T-helper 1 cell treated with Interleukin-12 subunit alpha and Interleukin-12 subunit beta and Interleukin-4 antibody, amounts not matched to agents 30 ng/mL and 1 ng/mL, for 36 hours (primary cell): ENCODE measurements around the gene RNF31. TPM values are rescaled to one million over a fixed set of nuclear protein-coding genes. Genes with fewer than 3 reads are reported as not detected.

ENCODE experiments used
- intact Hi-C: fragments of 100-400 bp; cut with micrococcal nuclease; formaldehyde crosslinking; loops from one replicate; pipeline ENCODE4 v1.15.1; 2024
- total RNA-seq: library from RNA; stranded (reverse); gene quantifications from 2 replicates; pipeline ENCODE4 v1.2.3, GENCODE V29; 2022

The RNF31 gene
- total RNA-seq, 1 donor from 2014 or later: 153 TPM

- intact Hi-C loops: no loop called here
These were observed 32.9 kb downstream of the RNF31 start for GRCh38 chr14:24179961-24180796.

- intact Hi-C loops: no loop called here
These were observed 34.2 kb downstream of the RNF31 start for GRCh38 chr14:24181371-24182077.

- intact Hi-C loops: no loop called here
These were observed 35.0 kb downstream of the RNF31 start for GRCh38 chr14:24182110-24182882.

GRCh38 chr14:24183014-24183481, 35.8 kb downstream of the RNF31 start:
- intact Hi-C loops: no loop called here

GRCh38 chr14:24184104-24184970, 37.0 kb downstream of the RNF31 start:
- intact Hi-C loops: no loop called here

- intact Hi-C loops: no loop called here
These were observed 37.7 kb downstream of the RNF31 start for GRCh38 chr14:24185026-24185425.

GRCh38 chr14:24185741-24186140, 38.4 kb downstream of the RNF31 start:
- intact Hi-C loops: no loop called here

GRCh38 chr14:24186831-24187538, 39.7 kb downstream of the RNF31 start:
- intact Hi-C loops: no loop called here

GRCh38 chr14:24187539-24187915, 40.2 kb downstream of the RNF31 start:
- intact Hi-C loops: no loop called here

GRCh38 chr14:24188251-24189058, 41.2 kb downstream of the RNF31 start, which contains the start of gene IPO4:
TSS of gene IPO4 (minus strand) at chr14:24188816. CDS start at chr14:24188787, 29 bp downstream.
- intact Hi-C loops: loop anchor here (1.0 kb wide), 10 partner anchors 25 to 254 kb away; partner anchors contain the start of genes CHMP4A, DCAF11, DHRS1 and GMPR2

- intact Hi-C loops: no loop called here
These were observed 41.7 kb downstream of the RNF31 start for GRCh38 chr14:24189059-24189375.

GRCh38 chr14:24189460-24189859, 42.2 kb downstream of the RNF31 start:
- intact Hi-C loops: no loop called here

- intact Hi-C loops: no loop called here
These were observed 43.1 kb downstream of the RNF31 start for GRCh38 chr14:24190416-24190815.

- intact Hi-C loops: no loop called here
These were observed 45.6 kb downstream of the RNF31 start for GRCh38 chr14:24192933-24193332.

GRCh38 chr14:24194186-24194872, 47.0 kb downstream of the RNF31 start:
- intact Hi-C loops: loop anchor here (1.0 kb wide), 1 partner anchor 77 kb away; the partner anchor contains the start of gene RABGGTA

- intact Hi-C loops: loop anchor here (1.0 to 5.0 kb wide), 11 partner anchors 18 to 643 kb away; partner anchors contain the start of genes CHMP4A, DCAF11, DHRS1 and EMC9
These were observed 47.5 kb downstream of the RNF31 start for GRCh38 chr14:24194873-24195185.

- intact Hi-C loops: loop anchor here (1.0 to 5.0 kb wide), 10 partner anchors 18 to 643 kb away; partner anchors contain the start of genes CHMP4A, DCAF11, DHRS1 and EMC9
These were observed 48.1 kb downstream of the RNF31 start, which contains the start of gene TM9SF1 for GRCh38 chr14:24195186-24196070. TSS of gene TM9SF1 (minus strand) at chr14:24195441. CDS start at chr14:24195019, 422 bp downstream.
